NCI-H446 treated with DMSO at 0.1 percent for 48 hours (cell line): ENCODE results near the gene PAQR4.

Experiments used
- DNase-seq: peaks from one replicate; lab custom pipeline; 2025; lab: John Stamatoyannopoulos, UW

The PAQR4 gene

GRCh38 chr16:2980227-2981176 is 11.4 kb downstream of the PAQR4 start, which contains the start of gene PKMYT1:
Gene PKMYT1 (minus strand): TSS chr16:2980446. CDS start chr16:2979657, 789 bp downstream.
- DNase-seq = peak; percentile 51

GRCh38 chr16:2981177-2981898 is 12.2 kb downstream of the PAQR4 start:
- no peak for DNase-seq

- DNase-seq = no peak
Observed at GRCh38 chr16:2981899-2982250, 12.7 kb downstream of the PAQR4 start.

- no peak for DNase-seq
Observed at GRCh38 chr16:2982402-2982801, 13.3 kb downstream of the PAQR4 start.

- DNase-seq = peak; percentile 26
Observed at GRCh38 chr16:2983706-2984136, 14.6 kb downstream of the PAQR4 start.

GRCh38 chr16:2985462-2985861 is 16.3 kb downstream of the PAQR4 start:
- DNase-seq = peak; percentile 35

- peak; percentile 86 for DNase-seq
Observed at GRCh38 chr16:2985893-2986355, 16.8 kb downstream of the PAQR4 start.

- DNase-seq = no peak
Observed at GRCh38 chr16:2986623-2987188, 17.6 kb downstream of the PAQR4 start.

GRCh38 chr16:2987286-2987685 is 18.1 kb downstream of the PAQR4 start:
- no peak for DNase-seq

GRCh38 chr16:2987833-2988232 is 18.7 kb downstream of the PAQR4 start:
- peak; percentile 27 for DNase-seq

GRCh38 chr16:2988590-2989099 is 19.5 kb downstream of the PAQR4 start:
- DNase-seq = no peak

GRCh38 chr16:2990891-2991290 is 21.7 kb downstream of the PAQR4 start:
- no peak for DNase-seq

- DNase-seq = no peak
Observed at GRCh38 chr16:2991566-2992261, 22.6 kb downstream of the PAQR4 start.

GRCh38 chr16:2992383-2993081 is 23.4 kb downstream of the PAQR4 start:
- DNase-seq = no peak

GRCh38 chr16:2996298-2996697 is 27.1 kb downstream of the PAQR4 start:
- no peak for DNase-seq

GRCh38 chr16:2999929-3000328 is 30.8 kb downstream of the PAQR4 start:
- no peak for DNase-seq

- no peak for DNase-seq
Observed at GRCh38 chr16:3000540-3000939, 31.4 kb downstream of the PAQR4 start.

- DNase-seq = no peak
Observed at GRCh38 chr16:3001316-3001715, 32.2 kb downstream of the PAQR4 start.

GRCh38 chr16:3003582-3004270 is 34.6 kb downstream of the PAQR4 start:
- peak; percentile 96 for DNase-seq

- no peak for DNase-seq
Observed at GRCh38 chr16:3004319-3004718, 35.2 kb downstream of the PAQR4 start.
